SK-N-SH treated with all-trans-retinoic acid at 6 μM for 48 hours (cell line): ENCODE results near the gene SPR.

ENCODE experiments used
- ARNTL ChIP-seq: fragments of 450-650 bp; formaldehyde crosslinking; IDR thresholded peaks from 2 replicates; pipeline ENCODE4 v1.5.0; 2020; ENCODE audit warnings: low read depth, mild to moderate bottlenecking, moderate library complexity, borderline replicate concordance
- CREB5 ChIP-seq: fragments of 250-450 bp; sonication (Bioruptor Pico); IDR thresholded peaks from 2 replicates; pipeline ENCODE4 v1.5.1; 2020; ENCODE audit warnings: low read depth, mild to moderate bottlenecking, moderate library complexity
- GLIS3 ChIP-seq: fragments of 250-450 bp; sonication (Bioruptor Pico); IDR thresholded peaks from 2 replicates; pipeline ENCODE4 v1.5.0; 2020; ENCODE audit warnings: mild to moderate bottlenecking, moderate library complexity
- PATZ1 ChIP-seq: fragments of 250-450 bp; sonication (Bioruptor Pico); IDR thresholded peaks from 2 replicates; pipeline ENCODE4 v1.8.0; 2020; ENCODE audit warnings: mild to moderate bottlenecking, moderate library complexity, borderline replicate concordance
- POU6F1 ChIP-seq: fragments of 250-450 bp; sonication (Bioruptor Pico); IDR thresholded peaks from 2 replicates; pipeline ENCODE4 v1.8.0; 2021; ENCODE audit warnings: low read depth, mild to moderate bottlenecking, moderate library complexity, borderline replicate concordance
- PPARA ChIP-seq: fragments of 250-450 bp; sonication (Bioruptor Pico); IDR thresholded peaks from 2 replicates; pipeline ENCODE4 v1.5.0; 2020; ENCODE audit warnings: mild to moderate bottlenecking, borderline replicate concordance
- SNAI2 ChIP-seq: fragments of 250-450 bp; sonication (Bioruptor Pico); IDR thresholded peaks from 2 replicates; pipeline ENCODE4 v1.5.0; 2020; ENCODE audit warnings: mild to moderate bottlenecking, moderate library complexity
- TCF4 ChIP-seq: fragments of 250-450 bp; sonication (Bioruptor Pico); IDR thresholded peaks from 2 replicates; pipeline ENCODE4 v1.8.0; 2021; ENCODE audit warnings: mild to moderate bottlenecking, moderate library complexity, borderline replicate concordance
- ZFP3 ChIP-seq: fragments of 250-450 bp; sonication (Bioruptor Pico); IDR thresholded peaks from 2 replicates; pipeline ENCODE4 v1.5.0; 2020; ENCODE audit warnings: mild to moderate bottlenecking, moderate library complexity
- ZNF70 ChIP-seq: fragments of 450-650 bp; formaldehyde crosslinking; IDR thresholded peaks from 2 replicates; pipeline ENCODE4 v1.5.0; 2020; ENCODE audit warnings: mild to moderate bottlenecking, moderate library complexity
- ZNF8 ChIP-seq: fragments of 450-650 bp; formaldehyde crosslinking; IDR thresholded peaks from 2 replicates; pipeline ENCODE4 v1.5.0; 2020; ENCODE audit warnings: mild to moderate bottlenecking, moderate library complexity

GRCh38 chr2:72848436-72849137 is 38.6 kb upstream of the SPR start:
- no peak for TF ChIP-seq POU6F1 (CRISPR knock-in tag)
- no peak for TF ChIP-seq GLIS3
- no peak for TF ChIP-seq PPARA
- no peak for TF ChIP-seq ZNF8
- TF ChIP-seq SNAI2 (CRISPR knock-in tag): no peak
- TF ChIP-seq PATZ1: no peak
- no peak for TF ChIP-seq CREB5 (CRISPR knock-in tag)
- TF ChIP-seq ZNF70 (CRISPR knock-in tag): no peak
- TF ChIP-seq ARNTL (CRISPR knock-in tag): no peak
- no peak for TF ChIP-seq ZFP3 (CRISPR knock-in tag)
- no peak for TF ChIP-seq TCF4 (CRISPR knock-in tag)
